ENCODE measurements around the gene NSD1.

- TF ChIP-seq CTCF (conservative IDR thresholded peaks at IDR 0.05; ENCODE audit: low read depth, low read length) (no peak), EZH2 (IDR thresholded peaks at IDR 0.05; ENCODE audit: low read length, unreplicated experiment) (no peak), EZH2phosphoT487 (IDR thresholded peaks at IDR 0.05; ENCODE audit: borderline replicate concordance, low read length) (no peak)
These were observed 36.3 kb upstream of the NSD1 start for GRCh38 chr5:177097016-177097985.
